GM21717 (cell line): ENCODE results near the gene SINHCAF.

ENCODE experiments used
- ATAC-seq: cut with Tn5 transposase; IDR thresholded peaks from one replicate; pipeline ENCODE4 v1.9.1; 2021; ENCODE audit warnings: mild to moderate bottlenecking, moderate library complexity; ENCODE audit not compliant: unreplicated experiment

SINHCAF gene

GRCh38 chr12:31234955-31235867 lies 90.7 kb downstream of the SINHCAF start:
- no peak for ATAC-seq

- no peak for ATAC-seq
Observed at GRCh38 chr12:31234053-31234840, 91.7 kb downstream of the SINHCAF start.

- ATAC-seq = no peak
Observed at GRCh38 chr12:31233061-31233730, 92.8 kb downstream of the SINHCAF start.

GRCh38 chr12:31232361-31232965 lies 93.5 kb downstream of the SINHCAF start:
- no peak for ATAC-seq

- ATAC-seq = no peak
Observed at GRCh38 chr12:31231611-31232360, 94.2 kb downstream of the SINHCAF start.
